GM12875 (cell line): ENCODE data around the gene DRD1.
"Not testable (repeated sequence)": the region's sequence is repeated elsewhere in the genome, so short reads cannot be mapped to it uniquely, and the experiment has no call there.

Experiments used
- H3K4me3 ChIP-seq: one replicate; pipeline ENCODE4 v1.5.1; 2011; ENCODE audit warnings: low read depth, low read length, control low read depth
- CTCF ChIP-seq: IDR thresholded peaks from 2 replicates; pipeline ENCODE4 v1.5.1; 2011; ENCODE audit warnings: low read depth, mild to moderate bottlenecking, control low read depth, inconsistent platforms, low read length, moderate library complexity, borderline replicate concordance; ENCODE audit not compliant: insufficient read depth

Gene DRD1

GRCh38 chr5:175448276-175448675 is 4.3 kb upstream of the DRD1 start:
- no peak for TF ChIP-seq CTCF
- no peak overlapping the region for H3K4me3 ChIP-seq

- TF ChIP-seq CTCF, result no peak
- no peak overlapping the region for H3K4me3 ChIP-seq
Observed at GRCh38 chr5:175447571-175447970, 3.6 kb upstream of the DRD1 start.

GRCh38 chr5:175446378-175446777 is 2.4 kb upstream of the DRD1 start:
- not testable (repeated sequence) for H3K4me3 ChIP-seq

- no peak overlapping the region for H3K4me3 ChIP-seq
- TF ChIP-seq CTCF, result no peak
Observed at GRCh38 chr5:175444905-175445456, 999 bp upstream of the DRD1 start.

GRCh38 chr5:175443514-175444059 is 395 bp downstream of the DRD1 start:
- H3K4me3 ChIP-seq, result no peak overlapping the region

GRCh38 chr5:175438234-175438857 is 5.6 kb downstream of the DRD1 start:
- no peak overlapping the region for H3K4me3 ChIP-seq
- TF ChIP-seq CTCF, result no peak

More at GRCh38 chr5:175443514-175444059, 395 bp downstream of the DRD1 start:
- no peak for TF ChIP-seq CTCF

- H3K4me3 ChIP-seq, result no peak overlapping the region
- TF ChIP-seq CTCF, result no peak
Observed at GRCh38 chr5:175436359-175436758, 7.6 kb downstream of the DRD1 start.

GRCh38 chr5:175434800-175435199 is 9.2 kb downstream of the DRD1 start:
- TF ChIP-seq CTCF, result no peak
- H3K4me3 ChIP-seq, result no peak overlapping the region
